GM13976 (cell line): ENCODE results near the gene INSL6.

Experiments
- DNase-seq: peaks from one replicate; pipeline ENCODE4 v3.0.0; 2012; ENCODE audit warnings: low spot score
- CTCF ChIP-seq: IDR thresholded peaks from 2 replicates; pipeline ENCODE4 v1.5.1; 2012; ENCODE audit warnings: borderline replicate concordance, mild to moderate bottlenecking; ENCODE audit not compliant: insufficient read depth; ENCODE audit errors: extremely low read depth, missing control alignments, control extremely low read depth
- in situ Hi-C: fragments of 300-500 bp; cut with MboI; formaldehyde crosslinking; loops from one replicate; pipeline ENCODE4 v1.12.0; 2022; ENCODE audit warnings: low sequenced_read_pairs, mixed read lengths, inconsistent platforms; ENCODE audit not compliant: unreplicated experiment

Gene INSL6

GRCh38 chr9:5185220-5185840 lies at the start of gene INSL6:
TSS of gene INSL6 (minus strand) at chr9:5185639. CDS start at chr9:5185602, 37 bp downstream.
- DNase-seq, result no peak
- in situ Hi-C loops, result loop anchor here (25.0 kb wide), 1 partner anchor 227 kb away; no protein-coding TSS in a partner anchor
- no peak for TF ChIP-seq CTCF

GRCh38 chr9:5231212-5231611 lies 45.8 kb upstream of the INSL6 start, which contains the start of gene INSL4:
TSS of gene INSL4 (plus strand) at chr9:5231419. CDS start at chr9:5231524, 105 bp downstream.
- in situ Hi-C loops, result no loop called here
- no peak for DNase-seq
- TF ChIP-seq CTCF, result no peak

- in situ Hi-C loops, result no loop called here
- DNase-seq, result no peak
- TF ChIP-seq CTCF, result no peak
Observed at GRCh38 chr9:5230554-5230953, 45.1 kb upstream of the INSL6 start.

- DNase-seq, result no peak
- no peak for TF ChIP-seq CTCF
- in situ Hi-C loops, result no loop called here
Observed at GRCh38 chr9:5205071-5205470, 19.6 kb upstream of the INSL6 start.

- DNase-seq, result no peak
- TF ChIP-seq CTCF, result no peak
- in situ Hi-C loops, result loop anchor here (25.0 kb wide), 1 partner anchor 217 kb away; no protein-coding TSS in a partner anchor
Observed at GRCh38 chr9:5195463-5195862, 10.0 kb upstream of the INSL6 start.

GRCh38 chr9:5193345-5193744 lies 7.9 kb upstream of the INSL6 start:
- no peak for TF ChIP-seq CTCF
- no peak for DNase-seq
- in situ Hi-C loops, result loop anchor here (25.0 kb wide), 1 partner anchor 219 kb away; no protein-coding TSS in a partner anchor
